Activated CD4-positive, alpha-beta T cell treated with anti-CD3 and anti-CD28 coated beads, Interleukin-2, amount 50 U/mL, for 24 hours (primary cell): ENCODE results near the gene STK40.
A peak's percentile ranks its signal among the peaks of the same experiment; 100 is the strongest.

ENCODE experiments used
- DNase-seq, 2 donors: peaks; one replicate each; pipeline ENCODE4 v3.0.0-alpha.2; 2020; ENCODE audit warnings: low read depth in 1 of 2, low spot score in 1 of 2

Gene STK40

GRCh38 chr1:36398370-36398977 lies 12.8 kb upstream of the STK40 start:
- no peak for DNase-seq

- DNase-seq = peak; percentile 79 to 90
Observed at GRCh38 chr1:36397378-36398230, 11.9 kb upstream of the STK40 start, which contains the start of gene LSM10. LSM10 (minus strand) TSS chr1:36397908; CDS start chr1:36394129, 3,779 bp downstream.

- peak in 1 of 2 donors; percentile 30 for DNase-seq
Observed at GRCh38 chr1:36397083-36397377, 11.3 kb upstream of the STK40 start.

GRCh38 chr1:36396359-36396758 lies 10.6 kb upstream of the STK40 start:
- DNase-seq = no peak

GRCh38 chr1:36393686-36394085 lies 8.0 kb upstream of the STK40 start:
- DNase-seq = no peak

GRCh38 chr1:36392836-36393235 lies 7.1 kb upstream of the STK40 start:
- no peak for DNase-seq

- no peak for DNase-seq
Observed at GRCh38 chr1:36391271-36391670, 5.5 kb upstream of the STK40 start.

GRCh38 chr1:36390411-36390810 lies 4.7 kb upstream of the STK40 start:
- DNase-seq = no peak

- DNase-seq = no peak
Observed at GRCh38 chr1:36389999-36390398, 4.3 kb upstream of the STK40 start.

GRCh38 chr1:36389261-36389660 lies 3.5 kb upstream of the STK40 start:
- DNase-seq = no peak

- DNase-seq = no peak
Observed at GRCh38 chr1:36387141-36387949, 1.6 kb upstream of the STK40 start.

GRCh38 chr1:36386265-36387140 lies 779 bp upstream of the STK40 start:
- peak; percentile 74 to 92 for DNase-seq

GRCh38 chr1:36384542-36385409 lies 948 bp downstream of the STK40 start:
- no peak for DNase-seq

- DNase-seq = no peak
Observed at GRCh38 chr1:36383240-36383639, 2.5 kb downstream of the STK40 start.

- no peak for DNase-seq
Observed at GRCh38 chr1:36382669-36383068, 3.1 kb downstream of the STK40 start.

GRCh38 chr1:36382231-36382630 lies 3.5 kb downstream of the STK40 start:
- DNase-seq = no peak

- DNase-seq = no peak
Observed at GRCh38 chr1:36381405-36381804, 4.3 kb downstream of the STK40 start.

GRCh38 chr1:36380782-36381181 lies 4.9 kb downstream of the STK40 start:
- no peak for DNase-seq

GRCh38 chr1:36380143-36380619 lies 5.5 kb downstream of the STK40 start:
- DNase-seq = no peak
